T-helper 2 cell treated with Interferon-gamma antibody and Interleukin-4, amounts not matched to agents 100 ng/mL and 5 ng/mL, for 36 hours (primary cell): ENCODE data around the gene GHR. TPM values are rescaled to one million over a fixed set of nuclear protein-coding genes. Genes with fewer than 3 reads are reported as not detected.

Experiments used
- intact Hi-C: fragments of 100-400 bp; cut with micrococcal nuclease; formaldehyde crosslinking; loops from one replicate; pipeline ENCODE4 v1.15.1; 2023
- total RNA-seq: library from RNA; stranded (reverse); gene quantifications from 2 replicates; pipeline ENCODE4 v1.2.3, GENCODE V29; 2022

The GHR gene
- total RNA-seq, 1 donor from 2014 or later, result not detected

GRCh38 chr5:42597318-42597937 is 174.2 kb downstream of the GHR start:
- intact Hi-C loops, result no loop called here

GRCh38 chr5:42598311-42598710 is 175.1 kb downstream of the GHR start:
- intact Hi-C loops, result no loop called here

- intact Hi-C loops, result no loop called here
Measured at GRCh38 chr5:42599106-42599505, 175.9 kb downstream of the GHR start.

- intact Hi-C loops, result no loop called here
Measured at GRCh38 chr5:42600441-42600840, 177.2 kb downstream of the GHR start.

- intact Hi-C loops, result no loop called here
Measured at GRCh38 chr5:42604171-42604711, 181.0 kb downstream of the GHR start.

- intact Hi-C loops, result no loop called here
Measured at GRCh38 chr5:42605490-42605889, 182.3 kb downstream of the GHR start.

- intact Hi-C loops, result no loop called here
Measured at GRCh38 chr5:42606464-42606869, 183.2 kb downstream of the GHR start.

- intact Hi-C loops, result no loop called here
Measured at GRCh38 chr5:42611437-42611836, 188.2 kb downstream of the GHR start.

GRCh38 chr5:42612750-42613366 is 189.6 kb downstream of the GHR start:
- intact Hi-C loops, result no loop called here

GRCh38 chr5:42614509-42614908 is 191.3 kb downstream of the GHR start:
- intact Hi-C loops, result no loop called here

GRCh38 chr5:42620579-42621216 is 197.5 kb downstream of the GHR start:
- intact Hi-C loops, result no loop called here

GRCh38 chr5:42621242-42621641 is 198.0 kb downstream of the GHR start:
- intact Hi-C loops, result no loop called here

- intact Hi-C loops, result no loop called here
Measured at GRCh38 chr5:42621662-42622061, 198.4 kb downstream of the GHR start.

- intact Hi-C loops, result no loop called here
Measured at GRCh38 chr5:42624912-42625311, 201.7 kb downstream of the GHR start.

- intact Hi-C loops, result no loop called here
Measured at GRCh38 chr5:42626462-42626861, 203.2 kb downstream of the GHR start.

- intact Hi-C loops, result no loop called here
Measured at GRCh38 chr5:42628821-42629220, 205.6 kb downstream of the GHR start.

GRCh38 chr5:42629284-42629683 is 206.0 kb downstream of the GHR start:
- intact Hi-C loops, result no loop called here

- intact Hi-C loops, result no loop called here
Measured at GRCh38 chr5:42631241-42631640, 208.0 kb downstream of the GHR start.

GRCh38 chr5:42632354-42632900 is 209.2 kb downstream of the GHR start:
- intact Hi-C loops, result no loop called here

- intact Hi-C loops, result no loop called here
Measured at GRCh38 chr5:42634575-42634974, 211.3 kb downstream of the GHR start.

- intact Hi-C loops, result no loop called here
Measured at GRCh38 chr5:42636425-42636824, 213.2 kb downstream of the GHR start.

- intact Hi-C loops, result no loop called here
Measured at GRCh38 chr5:42636946-42637345, 213.7 kb downstream of the GHR start.
